HG03039 (cell line): Measurements from ENCODE around the gene SON.
"Not testable (repeated sequence)": the region's sequence is repeated elsewhere in the genome, so short reads cannot be mapped to it uniquely, and the experiment has no call there.

Experiments
- ATAC-seq: cut with Tn5 transposase; IDR thresholded peaks from one replicate; pipeline ENCODE4 v1.9.1; 2021; ENCODE audit warnings: mild to moderate bottlenecking, moderate library complexity; ENCODE audit not compliant: unreplicated experiment

SON gene

DNA sequence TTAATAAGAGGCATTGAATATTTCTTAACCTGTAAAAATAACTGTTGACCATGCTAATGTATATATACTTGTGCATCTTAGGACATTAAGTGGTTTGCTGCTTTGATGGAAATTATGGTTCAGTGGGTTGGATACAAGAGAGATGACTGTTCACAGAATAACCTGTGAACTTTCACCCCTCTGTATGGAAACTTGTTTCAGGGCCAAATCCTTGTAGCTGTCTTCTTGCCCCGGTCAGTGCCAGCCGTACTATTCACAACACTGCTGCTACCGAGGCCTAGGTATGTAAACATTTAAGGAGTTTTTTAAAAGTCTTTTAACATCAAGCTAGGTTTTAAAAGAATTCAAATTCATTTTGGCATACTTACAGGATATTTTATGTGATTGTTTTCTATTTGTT, 29.5 kb downstream of the SON start:
- no peak for ATAC-seq

DNA sequence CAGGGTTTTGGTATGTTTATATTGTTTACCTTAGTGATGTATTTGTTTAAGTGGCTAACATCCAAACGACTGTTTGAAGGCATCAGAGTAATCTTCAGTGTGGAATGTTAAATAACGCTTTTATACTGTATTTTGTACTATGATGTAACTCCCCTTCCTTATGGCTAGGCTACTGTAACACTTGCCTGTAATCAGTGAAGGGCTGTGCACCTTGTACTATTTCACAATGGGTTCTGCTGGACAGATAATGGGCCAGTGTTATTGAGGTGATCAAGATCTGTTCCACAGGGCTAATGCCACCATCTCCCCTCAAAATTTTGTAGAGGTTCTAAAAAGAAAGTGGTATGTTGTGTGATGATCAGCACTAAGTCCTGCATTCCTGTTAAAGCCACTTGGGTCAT, 33.9 kb downstream of the SON start:
- ATAC-seq: not testable (repeated sequence)

DNA sequence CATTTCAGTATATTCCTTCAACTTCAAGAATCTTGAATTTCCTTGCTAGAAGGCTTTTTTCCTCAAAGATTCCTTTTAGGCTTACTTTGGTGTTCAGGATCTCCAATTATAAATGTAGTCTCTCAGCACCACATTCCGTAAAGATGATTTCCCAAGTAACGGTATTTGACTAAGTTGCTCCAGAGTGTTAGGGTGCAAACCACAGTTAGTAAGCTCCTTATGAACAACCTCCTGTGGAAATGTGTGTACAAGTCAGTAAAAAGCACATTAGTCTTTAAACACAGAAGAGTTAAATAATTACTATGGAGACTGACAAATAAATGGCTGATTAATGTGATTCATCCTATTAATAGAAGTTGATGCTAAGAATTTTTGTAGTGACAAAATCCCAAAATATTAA, 35.4 kb downstream of the SON start:
- no peak for ATAC-seq

DNA sequence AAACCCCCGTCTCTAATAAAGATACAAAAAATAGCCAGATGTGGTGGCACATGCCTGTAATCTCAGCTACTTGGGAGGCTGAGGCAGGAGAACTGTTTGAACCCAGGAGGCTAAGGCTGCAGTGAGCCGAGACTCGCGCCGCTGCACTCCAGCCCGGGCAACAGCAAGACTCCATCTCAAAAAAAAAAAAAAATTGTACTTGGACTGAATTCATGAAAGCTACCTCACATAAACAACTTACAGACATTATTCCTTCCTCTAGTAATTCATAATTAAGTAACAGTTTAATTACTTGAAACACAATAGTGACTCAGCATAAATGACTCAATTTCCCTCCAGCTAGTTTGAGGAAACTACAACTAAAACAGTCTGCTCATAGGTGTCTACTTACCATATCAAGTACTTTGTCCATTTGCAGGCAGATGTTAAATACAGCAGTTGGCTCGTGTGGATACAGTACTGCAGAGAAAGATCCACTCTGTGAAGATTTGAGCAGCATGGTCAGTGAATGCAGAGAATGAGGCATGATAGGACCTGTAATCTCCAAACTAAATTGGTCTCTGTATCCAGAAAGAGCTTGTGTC, 36.2 kb downstream of the SON start:
- ATAC-seq: no peak

DNA sequence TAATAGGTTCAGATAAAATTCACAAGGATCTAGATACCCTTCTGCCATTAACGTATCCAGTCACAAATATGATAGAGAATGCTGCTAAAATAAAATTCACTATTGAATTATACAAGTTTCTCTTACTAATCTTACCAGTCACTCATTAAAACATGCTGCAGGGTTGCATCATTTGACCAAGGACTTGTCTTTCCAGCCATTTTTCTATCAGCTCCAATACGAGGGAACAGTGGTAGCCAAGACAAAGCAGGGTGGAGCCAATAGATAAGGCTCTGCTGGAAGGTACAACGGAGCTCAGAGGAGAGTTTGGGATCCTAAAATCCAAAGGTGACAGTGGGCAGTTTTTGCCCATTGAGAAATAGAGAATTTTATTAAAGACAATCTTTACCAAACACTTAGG, 41.6 kb downstream of the SON start:
- no peak for ATAC-seq

DNA sequence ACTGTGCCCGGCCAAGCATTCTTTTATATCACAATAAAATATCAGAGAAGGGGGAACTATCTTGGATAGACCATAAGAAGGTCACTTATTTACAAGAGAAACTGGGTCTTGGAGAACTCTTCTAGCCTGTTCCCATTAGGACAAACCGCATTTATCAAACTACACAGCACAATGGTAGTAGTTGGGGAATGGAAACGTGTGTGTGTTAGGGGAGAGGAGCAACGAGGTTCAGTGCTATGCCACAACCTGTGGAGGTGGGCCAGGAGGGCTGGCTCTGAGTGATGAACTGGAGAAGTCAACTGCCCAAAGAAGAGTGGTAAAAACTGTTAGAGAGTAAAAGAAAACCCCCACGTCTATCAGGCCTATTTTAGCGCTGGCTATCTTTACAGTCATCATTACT, 44.1 kb downstream of the SON start:
- no peak for ATAC-seq

DNA sequence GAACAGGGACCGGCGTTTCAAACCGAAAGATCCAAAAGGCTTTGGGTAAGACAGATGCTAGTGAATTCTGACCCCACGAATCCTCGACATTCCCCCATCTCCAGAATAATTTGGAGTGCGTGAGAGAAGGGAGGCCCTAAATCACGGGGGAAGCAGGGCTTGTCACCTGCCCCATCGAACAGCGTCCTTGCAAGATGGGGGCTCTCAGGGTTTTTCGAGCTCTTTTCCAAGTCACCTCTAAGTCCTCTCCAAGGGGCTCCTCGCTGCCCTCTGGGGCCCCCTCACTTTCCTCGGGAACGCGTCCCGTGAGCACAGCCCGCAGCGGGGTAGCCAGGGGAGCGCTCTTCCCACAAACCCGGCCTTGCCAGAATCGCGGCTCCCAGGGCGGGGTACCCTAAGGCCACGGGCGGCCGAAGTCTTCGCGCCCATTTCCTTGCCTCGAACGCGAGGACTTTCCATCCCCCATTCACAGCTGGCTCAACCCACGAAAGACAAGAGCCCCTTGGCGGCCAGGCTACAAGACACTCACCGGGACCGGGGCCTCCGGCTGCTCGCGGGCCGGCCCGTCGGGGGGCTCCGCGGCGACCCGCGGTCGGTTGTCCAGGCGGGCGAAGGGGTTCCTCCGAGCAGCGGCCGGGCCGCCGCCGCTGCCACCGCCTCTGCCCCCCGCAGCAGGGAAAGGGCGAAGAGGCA, 45.1 kb downstream of the SON start:
- peak; percentile 34 for ATAC-seq

DNA sequence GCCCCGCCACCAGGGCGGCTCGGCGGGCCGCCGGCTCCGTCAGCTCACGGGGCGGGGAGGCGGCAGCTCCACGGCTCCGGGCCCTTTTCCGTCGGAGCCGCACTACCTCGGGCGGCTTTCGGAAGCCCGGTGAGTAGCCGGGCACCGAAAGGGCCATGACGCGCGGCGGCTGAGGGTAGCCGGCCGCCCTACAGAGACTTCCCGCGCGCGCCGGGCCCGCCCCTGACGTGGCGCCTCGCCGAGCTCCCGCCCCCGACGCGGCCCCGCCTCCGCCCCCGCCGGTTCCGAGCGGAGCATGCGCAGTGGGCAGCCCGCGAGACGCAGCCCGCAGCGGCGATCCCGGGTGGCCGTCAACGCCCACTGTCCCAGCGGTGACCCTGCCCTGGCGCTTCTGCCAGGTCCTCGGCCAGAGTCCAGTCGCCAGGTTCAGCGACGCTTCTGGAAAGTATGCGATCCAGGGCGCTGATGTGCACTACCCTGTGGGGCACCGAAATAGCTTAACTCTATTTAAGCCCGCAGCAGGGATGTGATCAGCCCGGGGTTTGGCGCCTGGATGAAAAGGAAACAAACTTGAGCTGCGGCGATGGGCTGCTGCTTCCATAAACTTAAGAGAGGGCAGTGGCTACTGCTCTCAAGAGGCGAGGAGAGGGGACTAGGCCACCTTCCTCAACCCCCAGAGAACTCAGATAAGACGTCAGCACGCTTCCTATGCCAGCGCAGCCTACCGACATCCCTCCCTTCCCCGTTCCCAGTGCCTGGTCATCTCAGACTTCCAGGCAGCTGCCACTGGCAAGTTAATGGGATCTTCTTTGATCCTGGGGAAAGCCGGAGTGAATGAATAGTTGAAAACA, 45.9 kb downstream of the SON start, which contains the start of gene DONSON:
DONSON (minus strand) TSS at position 200 of the 851 bp plus-strand sequence; CDS start at position 157, 43 bp downstream.
- ATAC-seq: peak; percentile 87

DNA sequence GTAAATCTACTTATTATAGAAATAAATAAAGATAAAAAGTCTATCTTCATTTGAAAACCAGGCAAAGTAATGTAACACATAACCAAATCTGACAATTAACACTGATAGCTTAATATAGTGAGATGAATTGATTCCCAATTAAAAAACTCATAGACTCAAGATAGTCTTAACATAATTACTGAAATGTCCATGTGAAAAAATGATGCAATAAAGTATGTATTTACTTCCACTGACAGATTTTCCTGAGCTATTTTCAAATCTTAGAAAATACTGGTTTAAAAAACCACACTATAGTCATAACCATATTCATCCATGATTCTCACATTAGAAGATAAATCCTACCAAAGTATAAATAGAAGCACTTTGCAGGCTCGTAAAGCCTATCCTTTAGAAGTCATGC, 55.2 kb downstream of the SON start:
- no peak for ATAC-seq

DNA sequence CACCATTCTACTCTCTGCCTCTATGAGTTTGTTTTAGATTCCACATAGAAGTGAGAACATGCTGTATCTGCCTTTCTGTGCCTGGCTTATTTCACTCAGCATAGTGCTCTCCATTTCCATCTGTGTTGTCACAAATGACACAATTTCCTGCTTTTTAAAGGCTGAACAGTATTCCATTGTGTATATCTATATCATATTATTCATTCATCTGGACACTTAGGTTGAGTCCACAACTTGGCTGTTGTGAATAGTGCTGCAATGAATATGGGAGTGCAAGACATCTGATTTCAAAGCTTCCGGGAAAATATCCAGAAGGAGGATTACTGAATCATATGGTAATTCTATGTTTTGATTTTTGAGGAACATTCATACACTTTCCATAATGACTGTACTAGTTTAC, 65.7 kb downstream of the SON start:
- ATAC-seq: no peak

DNA sequence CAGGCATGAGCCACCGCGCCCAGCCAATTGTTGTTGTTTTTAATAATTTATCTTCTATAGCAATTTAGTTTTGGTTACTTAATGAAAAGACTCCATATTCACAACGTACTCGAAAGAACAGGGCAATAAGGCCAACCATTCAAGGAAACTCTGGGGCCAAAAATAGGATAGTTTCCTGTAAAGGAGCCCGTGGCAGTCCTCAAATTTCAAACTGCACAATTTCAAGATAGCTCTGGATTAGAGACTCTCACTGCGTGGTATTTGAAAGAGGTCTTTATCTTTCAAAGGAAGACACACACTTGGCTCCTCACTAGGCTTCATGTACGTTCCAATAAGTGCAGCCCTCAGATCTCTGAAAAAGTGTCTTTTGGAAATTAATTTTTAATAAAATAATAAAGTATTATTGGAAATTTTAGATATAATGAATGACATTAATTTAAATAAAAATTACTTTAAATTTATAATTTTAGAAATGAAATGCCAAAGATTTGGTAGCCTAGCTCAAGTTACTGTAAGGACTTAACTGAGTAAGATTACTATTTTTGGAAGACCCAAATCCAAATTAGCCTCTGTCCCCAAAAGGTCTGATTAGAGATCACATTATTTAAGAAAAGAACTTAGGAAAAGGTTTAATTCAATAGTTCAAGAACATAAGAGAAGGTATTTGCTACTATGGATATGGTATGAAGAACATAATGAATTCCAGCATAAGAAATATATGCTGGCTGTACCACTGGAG, 68.3 kb downstream of the SON start:
- no peak for ATAC-seq

DNA sequence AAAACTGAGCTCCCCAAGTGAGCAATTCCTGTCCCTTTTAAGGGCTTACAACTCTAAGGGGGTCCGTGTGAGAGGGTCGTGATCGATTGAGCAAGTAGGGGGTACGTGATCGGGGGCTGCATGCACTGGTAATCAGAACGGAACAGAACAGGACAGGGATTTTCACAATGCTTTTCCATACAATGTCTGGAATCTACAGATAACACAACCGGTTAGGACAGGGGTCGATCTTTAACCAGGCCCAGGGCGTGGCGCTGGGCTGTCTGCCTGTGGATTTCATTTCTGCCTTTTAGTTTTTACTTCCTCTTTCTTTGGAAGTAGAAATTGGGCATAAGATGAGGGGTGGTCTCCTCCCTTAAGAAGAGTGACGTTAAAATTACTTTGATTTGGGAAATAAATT, 74.7 kb downstream of the SON start:
- ATAC-seq: not testable (repeated sequence)

DNA sequence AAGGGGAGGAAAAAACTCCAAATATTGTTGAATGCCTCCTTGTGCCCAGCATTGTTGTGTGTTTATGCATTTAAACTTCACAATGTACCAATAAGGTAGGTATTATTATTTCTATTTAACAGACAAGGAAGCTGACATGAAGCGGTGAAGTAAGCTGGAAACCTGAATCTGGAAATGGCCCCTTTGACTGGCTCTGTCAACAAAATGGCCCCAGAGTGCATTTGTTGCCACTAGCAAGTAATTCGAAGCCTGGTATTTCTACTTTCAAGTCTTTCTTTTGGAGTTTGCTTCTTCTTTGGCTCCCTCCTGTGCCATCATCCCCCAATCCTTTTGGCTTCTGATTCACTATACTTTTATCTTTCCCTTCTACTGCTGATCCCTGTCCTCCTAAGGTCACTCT, 75.6 kb downstream of the SON start:
- no peak for ATAC-seq

DNA sequence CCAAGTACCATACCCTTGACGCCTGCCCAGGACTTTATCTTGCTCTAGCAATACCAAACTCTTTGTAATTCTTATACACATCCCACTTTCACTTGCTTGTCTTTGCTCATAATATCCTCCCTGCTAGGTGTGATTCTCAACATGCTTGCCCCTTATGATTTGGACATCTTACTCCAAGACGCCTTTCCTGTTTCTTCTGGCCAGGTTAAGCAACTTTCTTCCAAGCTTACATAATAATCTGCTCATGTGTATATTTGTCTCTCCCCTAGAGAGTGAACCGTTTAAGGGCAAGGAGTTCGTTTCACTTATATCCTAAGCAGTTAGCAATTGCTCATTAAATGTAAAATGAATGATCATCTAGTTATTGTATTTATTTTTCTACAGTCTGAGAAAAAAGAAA, 76.9 kb downstream of the SON start:
- ATAC-seq: no peak

DNA sequence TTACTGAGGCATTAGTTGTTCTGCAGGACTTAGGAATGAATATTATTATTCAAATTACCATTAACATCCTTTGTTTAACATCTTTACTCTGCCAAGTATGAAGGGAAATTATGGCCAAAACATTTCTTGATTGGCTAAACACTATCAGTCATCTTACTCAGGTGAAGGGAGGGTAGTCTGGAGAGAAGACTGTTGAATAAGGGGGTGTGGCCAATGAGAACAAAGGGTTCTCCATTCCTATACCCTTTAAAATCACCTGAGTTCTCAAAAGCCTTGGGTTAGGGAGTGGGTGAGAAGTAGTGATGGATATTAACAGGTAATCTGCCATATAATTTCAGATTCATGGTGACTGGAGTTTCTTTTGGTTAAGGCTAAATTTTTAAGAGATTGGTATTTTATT, 79.4 kb downstream of the SON start:
- no peak for ATAC-seq

DNA sequence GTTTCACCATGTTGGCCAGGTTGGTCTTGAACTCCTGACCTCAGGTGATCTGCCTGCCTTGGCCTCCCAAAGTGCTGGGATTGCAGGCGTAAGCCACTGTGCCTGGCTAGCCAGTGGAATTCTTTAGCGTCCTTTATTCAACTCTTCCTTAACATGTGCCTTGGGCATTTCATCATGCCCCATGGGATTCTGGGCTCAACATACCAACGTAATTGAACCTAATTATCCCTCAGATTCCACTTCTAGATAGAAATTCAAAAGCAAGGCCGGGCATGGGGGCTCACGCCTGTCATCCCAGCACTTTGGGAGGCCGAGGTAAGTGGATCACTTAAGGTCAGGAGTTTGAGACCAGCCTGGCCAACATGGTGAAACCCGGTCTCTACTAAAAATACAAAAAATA, 83.3 kb downstream of the SON start:
- not testable (repeated sequence) for ATAC-seq
